Prostate gland (tissue), 2 donors: ENCODE measurements around the gene RIPK4. TPM values are rescaled to one million over a fixed set of nuclear protein-coding genes. Genes with fewer than 3 reads are reported as not detected.
"Not testable (repeated sequence)": the region's sequence is repeated elsewhere in the genome, so short reads cannot be mapped to it uniquely, and the experiment has no call there.

Experiments used
- DNase-seq: peaks from one replicate; pipeline ENCODE4 v3.0.0-alpha.2; 2019; ENCODE audit warnings: low spot score
- H3K27ac ChIP-seq, 2 donors: fragments of 200-600 bp; sonication (generic); 2 replicates each; pipeline ENCODE4 v1.5.1; 2017 to 2019
- H3K27me3 ChIP-seq: fragments of 200-600 bp; sonication (generic); replicated peaks from 2 replicates; pipeline ENCODE4 v1.5.1; 2019; ENCODE audit not compliant: insufficient read depth
- H3K36me3 ChIP-seq, 2 donors: fragments of 200-600 bp; sonication (generic); 1 replicate in 1 of 2; 2 replicates in 1 of 2; pipeline versions ENCODE4 v1.5.1 to v1.8.1; 2017 to 2019
- H3K4me1 ChIP-seq: fragments of 200-600 bp; sonication (generic); replicated peaks from 2 replicates; pipeline ENCODE4 v1.5.1; 2019
- H3K4me3 ChIP-seq, 2 donors: fragments of 200-600 bp; sonication (generic); 2 replicates each; pipeline ENCODE4 v1.5.1; 2017 to 2019
- H3K9me3 ChIP-seq: fragments of 200-600 bp; sonication (generic); 2 replicates; pipeline ENCODE4 v1.5.1; 2017
- POLR2A ChIP-seq: fragments of 450-650 bp; IDR thresholded peaks from one replicate; pipeline ENCODE4 v1.6.1; 2016; ENCODE audit warnings: antibody characterized with exemption, mild to moderate bottlenecking
- POLR2AphosphoS5 ChIP-seq: sonication (generic); formaldehyde crosslinking; IDR thresholded peaks from one replicate; pipeline ENCODE4 v1.6.1; 2017; ENCODE audit warnings: antibody characterized with exemption
- WGBS: methylation state at CpG from one replicate; pipeline ENCODE4 v1.1.5; 2018; 5-methylcytosine and 5-hydroxymethylcytosine counted together
- intact Hi-C: fragments of 100-400 bp; cut with DNase I; formaldehyde crosslinking; loops from one replicate; pipeline ENCODE4 v1.14.2; 2022
- microRNA-seq: library from miRNA; unstranded; fragments of <30 nt; microRNA quantifications from one replicate; pipeline ENCODE4, GENCODE V29; 2016
- small RNA-seq, 2 donors: library from RNA; depleted of rRNA; stranded (forward); fragments of <200 nt; gene quantifications; one replicate each; pipeline ENCODE3, GENCODE V24; 2016
- total RNA-seq, 2 donors: library from RNA; depleted of rRNA; stranded (reverse); fragments of >200 nt; gene quantifications; one replicate each; pipeline ENCODE4 v1.1.0, GENCODE V29; 2016
- TF ChIP-seq, protein P1 (sequence below), 4 experiments: fragments of 200-600 bp in 2 of 4; fragments of 450-650 bp in 2 of 4; sonication (generic) in 2 of 4; IDR thresholded peaks; 1 replicate in 3 of 4; 2 replicates in 1 of 4; pipeline ENCODE4 v1.5.1; 2016 to 2019; ENCODE audit warnings: antibody characterized with exemption in 4 of 4, mild to moderate bottlenecking in 2 of 4, moderate library complexity in 2 of 4

Gene RIPK4
- total RNA-seq, 2 donors from 2014 or later: 26.9 to 52.6 TPM

DNA sequence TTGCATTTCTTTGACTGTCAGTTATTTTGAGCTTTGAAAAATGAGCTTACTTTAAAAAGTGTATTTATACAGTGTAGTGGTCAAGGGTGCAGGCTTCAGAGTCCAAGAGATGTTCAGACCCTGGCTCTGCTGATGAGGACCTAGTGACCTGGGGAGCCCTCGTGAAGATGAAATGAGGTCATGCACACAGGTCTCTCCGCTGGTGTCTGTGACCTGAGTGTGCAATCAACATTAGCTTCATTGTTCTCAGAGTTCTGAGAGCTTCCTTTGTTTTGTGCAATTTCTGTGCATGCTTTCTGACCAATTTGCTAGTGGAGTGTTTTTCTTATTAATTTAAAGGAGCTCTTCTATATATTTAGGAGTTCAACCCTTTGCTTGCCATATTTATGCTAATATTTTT is 71.3 kb downstream of the RIPK4 start:
- H3K4me1 ChIP-seq: no peaks in the 10 kb centered on the region
- H3K36me3 ChIP-seq: no peaks in the 10 kb centered on the region
- no peaks in the 10 kb centered on the region for H3K9me3 ChIP-seq
- H3K27ac ChIP-seq: no peak overlapping the region
- no peaks in the 10 kb centered on the region for H3K27me3 ChIP-seq
- DNase-seq: no peak
- TF ChIP-seq POLR2A: no peak
- WGBS: 80% methylated on average over 2 of the region's 2 CpGs
- intact Hi-C loops: no loop called here
- no peak overlapping the region for H3K4me3 ChIP-seq

DNA sequence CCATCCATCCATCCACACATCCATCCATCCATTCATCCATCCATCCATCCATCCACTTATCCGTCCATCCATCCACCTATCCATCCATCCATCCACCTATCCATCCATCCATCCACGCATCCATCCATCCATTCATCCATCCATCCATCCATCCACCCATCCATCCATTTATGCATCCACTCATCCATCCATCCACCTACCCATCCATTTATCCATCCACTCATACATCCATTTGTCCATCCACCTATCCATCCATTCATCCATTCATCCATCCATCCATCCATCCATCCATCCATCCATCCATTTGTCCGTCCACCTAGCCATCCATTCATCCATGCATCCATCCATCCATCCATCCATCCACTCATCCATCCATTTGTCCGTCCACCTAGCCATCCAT is 72.8 kb downstream of the RIPK4 start:
- H3K27ac ChIP-seq, H3K27me3 ChIP-seq, intact Hi-C loops, H3K4me3 ChIP-seq, DNase-seq, H3K4me1 ChIP-seq, H3K9me3 ChIP-seq, H3K36me3 ChIP-seq: not testable (repeated sequence)
- WGBS: 93% methylated on average over 4 of the region's 4 CpGs

DNA sequence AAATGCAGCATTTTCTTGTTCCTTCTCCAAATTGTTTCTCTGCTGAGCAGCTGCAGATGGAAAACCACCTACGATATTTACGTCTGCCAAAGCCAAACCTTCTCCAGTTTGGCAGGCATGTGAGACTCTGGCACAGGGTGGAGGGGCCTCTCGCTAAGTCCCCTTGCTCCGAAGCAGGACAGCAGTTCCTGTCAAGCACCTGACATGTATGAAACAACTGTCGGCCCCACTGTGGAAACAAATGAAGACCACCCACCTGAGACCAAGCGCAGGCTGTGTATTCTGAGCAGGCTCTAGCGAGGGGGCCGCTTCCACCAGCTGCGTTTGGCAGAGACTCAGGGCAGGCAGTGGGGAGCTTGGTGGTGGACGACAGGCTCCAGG is 74.7 kb downstream of the RIPK4 start:
- Histone ChIP-seq H3K4me3 (no peak overlapping the region), H3K27ac (no peak overlapping the region), H3K27me3 (no peaks in the 10 kb centered on the region), H3K4me1 (no peaks in the 10 kb centered on the region), H3K9me3 (no peaks in the 10 kb centered on the region), H3K36me3 (no peaks in the 10 kb centered on the region)
- WGBS: 28% methylated on average over 10 of the region's 10 CpGs
- DNase-seq: no peak
- TF ChIP-seq POLR2A: no peak
- TF ChIP-seq, protein P1, sequence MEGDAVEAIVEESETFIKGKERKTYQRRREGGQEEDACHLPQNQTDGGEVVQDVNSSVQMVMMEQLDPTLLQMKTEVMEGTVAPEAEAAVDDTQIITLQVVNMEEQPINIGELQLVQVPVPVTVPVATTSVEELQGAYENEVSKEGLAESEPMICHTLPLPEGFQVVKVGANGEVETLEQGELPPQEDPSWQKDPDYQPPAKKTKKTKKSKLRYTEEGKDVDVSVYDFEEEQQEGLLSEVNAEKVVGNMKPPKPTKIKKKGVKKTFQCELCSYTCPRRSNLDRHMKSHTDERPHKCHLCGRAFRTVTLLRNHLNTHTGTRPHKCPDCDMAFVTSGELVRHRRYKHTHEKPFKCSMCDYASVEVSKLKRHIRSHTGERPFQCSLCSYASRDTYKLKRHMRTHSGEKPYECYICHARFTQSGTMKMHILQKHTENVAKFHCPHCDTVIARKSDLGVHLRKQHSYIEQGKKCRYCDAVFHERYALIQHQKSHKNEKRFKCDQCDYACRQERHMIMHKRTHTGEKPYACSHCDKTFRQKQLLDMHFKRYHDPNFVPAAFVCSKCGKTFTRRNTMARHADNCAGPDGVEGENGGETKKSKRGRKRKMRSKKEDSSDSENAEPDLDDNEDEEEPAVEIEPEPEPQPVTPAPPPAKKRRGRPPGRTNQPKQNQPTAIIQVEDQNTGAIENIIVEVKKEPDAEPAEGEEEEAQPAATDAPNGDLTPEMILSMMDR (IDR thresholded peaks at IDR 0.05): no peak
- TF ChIP-seq POLR2AphosphoS5: no peak
- intact Hi-C loops: no loop called here

DNA sequence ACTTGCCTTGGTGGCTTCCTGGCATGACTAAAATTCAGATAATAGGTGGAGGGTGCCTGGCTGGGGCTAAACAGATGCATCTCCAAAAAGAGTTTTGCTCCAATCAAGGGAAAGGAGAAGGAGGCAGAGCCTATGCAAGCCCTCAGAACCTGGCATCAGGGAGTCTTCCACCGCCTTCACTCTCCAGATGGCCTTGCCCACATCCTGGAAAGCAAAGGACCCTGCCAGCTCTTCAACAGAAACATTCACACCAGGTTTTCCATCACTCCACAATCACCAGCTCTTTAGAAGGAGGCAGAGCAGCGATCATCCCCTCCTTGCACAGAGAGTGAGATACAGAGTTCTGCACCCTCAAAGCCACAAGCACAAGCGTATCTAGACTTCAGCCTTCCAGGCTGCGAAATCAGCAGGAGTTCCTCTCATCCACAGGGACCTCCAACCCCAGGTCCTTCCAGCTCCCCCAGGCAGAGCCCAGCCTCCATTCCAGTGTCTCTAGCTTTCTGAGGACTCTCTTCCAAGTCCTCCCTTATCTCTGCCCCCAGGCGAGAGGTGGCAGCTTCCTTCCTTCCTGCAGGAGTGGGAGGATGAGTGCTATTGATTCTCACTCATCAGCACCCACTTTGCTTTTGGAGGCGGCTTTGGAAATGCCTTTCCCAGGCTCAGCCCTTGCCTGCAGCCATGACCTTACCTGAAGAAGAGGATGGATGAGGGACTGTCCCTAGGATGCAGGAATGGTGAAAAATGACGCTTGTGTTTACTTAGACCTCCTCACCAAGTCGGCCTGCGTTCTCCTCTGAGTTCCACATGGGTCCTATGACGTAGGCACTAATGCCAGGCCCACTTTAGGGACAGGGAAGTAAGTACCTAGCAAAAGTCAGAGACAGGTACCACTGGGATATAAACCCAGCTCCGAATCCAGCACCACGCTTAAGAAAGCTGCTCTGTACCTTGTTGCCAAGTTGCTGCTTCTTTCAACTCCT is 75.4 kb downstream of the RIPK4 start:
- no peak overlapping the region for H3K4me3 ChIP-seq
- no peak overlapping the region for H3K27ac ChIP-seq
- H3K4me1 ChIP-seq: no peaks in the 10 kb centered on the region
- no peak for DNase-seq
- H3K9me3 ChIP-seq: no peaks in the 10 kb centered on the region
- no peaks in the 10 kb centered on the region for H3K27me3 ChIP-seq
- no peak for TF ChIP-seq POLR2AphosphoS5
- no peak for TF ChIP-seq POLR2A
- TF ChIP-seq, protein P1 (IDR thresholded peaks at IDR 0.05): no peak
- no peaks in the 10 kb centered on the region for H3K36me3 ChIP-seq
- intact Hi-C loops: no loop called here
- WGBS: 54% methylated on average over 12 of the region's 12 CpGs

Small RNA genes within 50 kb of the gene (microRNA-seq; reads per million reads assigned to microRNA genes)
- gene MIR6814: 0.34 reads per million

Small RNA genes within 50 kb of the gene (small RNA-seq; reads per million reads assigned to genes)
- gene MIR6814: 0 reads per million in 2 donors

Other genes starting within 250 kb of the RIPK4 start
- gene PRDM15, start 112.3 kb upstream of the RIPK4 start, total RNA-seq: 10 to 100 TPM in 1 of 2 donors, 1 to 10 TPM in 1; 6.7 to 18.1 TPM
- 10 to 100 TPM; 27.3 to 30.5 TPM for gene C2CD2, start 187.0 kb upstream of the RIPK4 start, total RNA-seq
- 10 to 100 TPM; 12.3 to 13.6 TPM for gene ZBTB21, start 243.3 kb upstream of the RIPK4 start, total RNA-seq